Gastroesophageal sphincter (tissue), 3 donors: ENCODE data around the gene GPR65.

ENCODE experiments used
- CTCF ChIP-seq, 4 experiments: fragments of 200-600 bp in 2 of 4; fragments of 450-650 bp in 2 of 4; sonication (generic) in 1 of 4; IDR thresholded peaks; one replicate each; pipeline ENCODE4 v1.5.1; 2017 to 2019; ENCODE audit warnings: antibody characterized with exemption in 4 of 4, mild to moderate bottlenecking in 2 of 4, moderate library complexity in 2 of 4
- EP300 ChIP-seq: sonication (generic); formaldehyde crosslinking; IDR thresholded peaks from one replicate; pipeline ENCODE4 v1.6.1; 2017; ENCODE audit warnings: antibody characterized with exemption, mild to moderate bottlenecking
- POLR2A ChIP-seq, 2 donors: fragments of 450-650 bp; IDR thresholded peaks; one replicate each; pipeline ENCODE4 v1.6.1; 2017; ENCODE audit warnings: antibody characterized with exemption in 2 of 2, mild to moderate bottlenecking in 2 of 2, moderate library complexity in 1 of 2
- POLR2AphosphoS5 ChIP-seq: sonication (generic); formaldehyde crosslinking; IDR thresholded peaks from one replicate; pipeline ENCODE4 v1.6.1; 2017; ENCODE audit warnings: antibody characterized with exemption

GRCh38 chr14:88060576-88060975 is 55.6 kb downstream of the GPR65 start:
- TF ChIP-seq POLR2A (IDR thresholded peaks at IDR 0.05) (no peak), CTCF (IDR thresholded peaks at IDR 0.05) (no peak), EP300 (no peak), POLR2AphosphoS5 (no peak)
